Trophoblast cell (in vitro differentiated cells and primary cell): ENCODE results near the gene EXOC4.
A peak's percentile ranks its signal among the peaks of the same experiment; 100 is the strongest.

ENCODE experiments used
- DNase-seq, 2 donors: peaks; one replicate each; pipeline ENCODE4 v3.0.0-alpha.2; 2016
- H2AFZ ChIP-seq: 2 replicates; pipeline ENCODE4 v1.6.1; 2013; ENCODE audit warnings: low read length, moderate library complexity, mild to moderate bottlenecking; ENCODE audit not compliant: insufficient read depth, poor library complexity
- H2AK5ac ChIP-seq: 2 replicates; pipeline ENCODE4 v1.6.1; 2013; ENCODE audit warnings: mild to moderate bottlenecking, low read length
- H2BK120ac ChIP-seq: 2 replicates; pipeline ENCODE4 v1.6.1; 2013; ENCODE audit warnings: low read length, mild to moderate bottlenecking, moderate library complexity; ENCODE audit not compliant: insufficient read depth, poor library complexity
- H2BK12ac ChIP-seq: 2 replicates; pipeline ENCODE4 v1.6.1; 2013; ENCODE audit warnings: mild to moderate bottlenecking, low read length, moderate library complexity
- H2BK5ac ChIP-seq: 2 replicates; pipeline ENCODE4 v1.6.1; 2013; ENCODE audit warnings: low read length, low read depth, moderate library complexity, mild to moderate bottlenecking; ENCODE audit not compliant: poor library complexity
- H3K14ac ChIP-seq: 2 replicates; pipeline ENCODE4 v1.6.1; 2013; ENCODE audit warnings: mild to moderate bottlenecking, low read length
- H3K18ac ChIP-seq: 2 replicates; pipeline ENCODE4 v1.6.1; 2013; ENCODE audit warnings: mild to moderate bottlenecking, low read length
- H3K23ac ChIP-seq: 2 replicates; pipeline ENCODE4 v1.6.1; 2013; ENCODE audit warnings: low read length
- H3K27ac ChIP-seq: 2 replicates; pipeline ENCODE4 v1.5.1; 2013; ENCODE audit warnings: low read depth, mild to moderate bottlenecking, inconsistent platforms, low read length, moderate library complexity
- H3K27me3 ChIP-seq: 2 replicates; pipeline ENCODE4 v1.6.1; 2013; ENCODE audit warnings: inconsistent platforms, mild to moderate bottlenecking, low read length, moderate library complexity; ENCODE audit not compliant: insufficient read depth
- H3K36me3 ChIP-seq, 2 experiments: 1 replicate in 1 of 2; 2 replicates in 1 of 2; pipeline ENCODE4 v1.6.1; 2013; ENCODE audit warnings: low read length in 2 of 2, mild to moderate bottlenecking in 2 of 2, moderate library complexity in 1 of 2; ENCODE audit not compliant: insufficient read depth in 2 of 2, control insufficient read depth in 1 of 2
- H3K4ac ChIP-seq: 2 replicates; pipeline ENCODE4 v1.6.1; 2013; ENCODE audit warnings: low read depth, mild to moderate bottlenecking, low read length, moderate library complexity
- H3K4me1 ChIP-seq, 2 experiments: 1 replicate in 1 of 2; 2 replicates in 1 of 2; pipeline ENCODE4 v1.6.1; 2013; ENCODE audit warnings: low read length in 2 of 2, mild to moderate bottlenecking in 2 of 2, moderate library complexity in 1 of 2; ENCODE audit not compliant: insufficient read depth in 2 of 2, control insufficient read depth in 1 of 2
- H3K4me2 ChIP-seq: 2 replicates; pipeline ENCODE4 v1.6.1; 2013; ENCODE audit warnings: inconsistent platforms, mild to moderate bottlenecking, low read length, moderate library complexity
- H3K4me3 ChIP-seq: 2 replicates; pipeline ENCODE4 v1.5.1; 2013; ENCODE audit warnings: mild to moderate bottlenecking, low read depth, low read length, inconsistent platforms
- H3K79me1 ChIP-seq: one replicate; pipeline ENCODE4 v1.6.1; 2013; ENCODE audit warnings: low read length
- H3K79me2 ChIP-seq: 2 replicates; pipeline ENCODE4 v1.6.1; 2013; ENCODE audit warnings: low read length, mild to moderate bottlenecking; ENCODE audit not compliant: control insufficient read depth, insufficient read depth, poor library complexity
- H3K9ac ChIP-seq: 2 replicates; pipeline ENCODE4 v1.6.1; 2013; ENCODE audit warnings: mild to moderate bottlenecking, low read length
- H3K9me3 ChIP-seq: 2 replicates; pipeline ENCODE4 v1.6.1; 2013; ENCODE audit warnings: low read depth, mild to moderate bottlenecking, control low read depth, inconsistent platforms, low read length; ENCODE audit not compliant: insufficient read depth
- H4K12ac ChIP-seq: 2 replicates; pipeline ENCODE4 v1.6.1; 2013; ENCODE audit warnings: low read depth, mild to moderate bottlenecking, low read length, moderate library complexity
- H4K8ac ChIP-seq: 2 replicates; pipeline ENCODE4 v1.6.1; 2013; ENCODE audit warnings: low read depth, mild to moderate bottlenecking, low read length, moderate library complexity
- H4K91ac ChIP-seq: one replicate; pipeline ENCODE4 v1.6.1; 2013; ENCODE audit warnings: low read depth, mild to moderate bottlenecking, low read length, moderate library complexity
- WGBS: extraction: QIAGEN DNeasy Blood & Tissue Kit; methylation state at CpG from one replicate; pipeline ENCODE4 v1.1.7; 2013; ENCODE audit warnings: missing lambda C conversion rate; ENCODE audit not compliant: insufficient read length, insufficient coverage; ENCODE audit errors: extremely low coverage; 5-methylcytosine and 5-hydroxymethylcytosine counted together

EXOC4 gene

GRCh38 chr7:133963629-133964028 lies 710.8 kb downstream of the EXOC4 start:
- no peak overlapping the region for H4K91ac ChIP-seq
- H3K18ac ChIP-seq, result no peak overlapping the region
- no peaks in the 10 kb centered on the region for H3K79me2 ChIP-seq
- no peak overlapping the region for H2AK5ac ChIP-seq
- no peaks in the 10 kb centered on the region for H3K36me3 ChIP-seq
- H3K4ac ChIP-seq, result no peak overlapping the region
- H4K12ac ChIP-seq, result no peak overlapping the region
- no peak overlapping the region for H3K4me2 ChIP-seq
- DNase-seq, result no peak
- no peaks in the 10 kb centered on the region for H3K9me3 ChIP-seq
- H3K27me3 ChIP-seq, result no peaks in the 10 kb centered on the region
- no peak overlapping the region for H2BK120ac ChIP-seq
- no peak overlapping the region for H3K9ac ChIP-seq
- WGBS, result no CpG with 5 or more reads among the region's 2 CpGs
- no peaks in the 10 kb centered on the region for H3K79me1 ChIP-seq
- no peak overlapping the region for H3K4me3 ChIP-seq
- H3K14ac ChIP-seq, result no peak overlapping the region
- no peak overlapping the region for H2BK12ac ChIP-seq
- no peaks in the 10 kb centered on the region for H3K4me1 ChIP-seq
- H3K23ac ChIP-seq, result no peak overlapping the region
- no peak overlapping the region for H4K8ac ChIP-seq
- H2AFZ ChIP-seq, result no peak overlapping the region
- H3K27ac ChIP-seq, result no peak overlapping the region
- no peak overlapping the region for H2BK5ac ChIP-seq

GRCh38 chr7:133971625-133972024 lies 718.7 kb downstream of the EXOC4 start:
- Histone ChIP-seq H3K79me2 (no peaks in the 10 kb centered on the region), H2AK5ac (no peak overlapping the region)

GRCh38 chr7:133973710-133974109 lies 720.8 kb downstream of the EXOC4 start:
- Histone ChIP-seq H3K79me1 (no peaks in the 10 kb centered on the region), H4K8ac (no peak overlapping the region), H3K9ac (no peak overlapping the region), H3K27me3 (no peaks in the 10 kb centered on the region), H2BK120ac (no peak overlapping the region), H3K79me2 (no peaks in the 10 kb centered on the region), H3K4me2 (no peak overlapping the region), H2AFZ (no peak overlapping the region), H3K4me3 (no peak overlapping the region), H3K9me3 (no peaks in the 10 kb centered on the region), H2BK5ac (no peak overlapping the region), H3K36me3 (no peaks in the 10 kb centered on the region), H3K4me1 (no peaks in the 10 kb centered on the region), H2BK12ac (no peak overlapping the region), H3K18ac (no peak overlapping the region), H3K23ac (no peak overlapping the region), H3K27ac (no peak overlapping the region), H4K91ac (no peak overlapping the region), H3K4ac (no peak overlapping the region), H4K12ac (no peak overlapping the region), H3K14ac (no peak overlapping the region), H2AK5ac (no peak overlapping the region)
- no peak for DNase-seq
- WGBS, result no CpG with 5 or more reads among the region's 2 CpGs

More at GRCh38 chr7:133971625-133972024, 718.7 kb downstream of the EXOC4 start:
- no peak overlapping the region for H3K4ac ChIP-seq
- no peak overlapping the region for H3K4me3 ChIP-seq
- no peak overlapping the region for H3K4me2 ChIP-seq
- H3K14ac ChIP-seq, result no peak overlapping the region
- no peak overlapping the region for H2BK5ac ChIP-seq
- no peaks in the 10 kb centered on the region for H3K4me1 ChIP-seq
- no peak overlapping the region for H3K18ac ChIP-seq
- H2BK120ac ChIP-seq, result no peak overlapping the region
- no peak overlapping the region for H2BK12ac ChIP-seq
- H3K27me3 ChIP-seq, result no peaks in the 10 kb centered on the region
- H3K9me3 ChIP-seq, result no peaks in the 10 kb centered on the region
- H3K27ac ChIP-seq, result no peak overlapping the region
- no peak overlapping the region for H4K12ac ChIP-seq
- H4K8ac ChIP-seq, result no peak overlapping the region
- no peaks in the 10 kb centered on the region for H3K36me3 ChIP-seq
- no peak overlapping the region for H2AFZ ChIP-seq
- H4K91ac ChIP-seq, result no peak overlapping the region
- no peak for DNase-seq
- H3K9ac ChIP-seq, result no peak overlapping the region
- WGBS, result no CpG with 5 or more reads among the region's 2 CpGs
- H3K23ac ChIP-seq, result no peak overlapping the region
- H3K79me1 ChIP-seq, result no peaks in the 10 kb centered on the region

- Histone ChIP-seq H3K27me3 (no peaks in the 10 kb centered on the region), H3K4me3 (no peak overlapping the region), H2BK120ac (no peak overlapping the region), H2BK12ac (no peak overlapping the region), H4K12ac (no peak overlapping the region), H3K18ac (no peak overlapping the region), H3K4me1 (no peaks in the 10 kb centered on the region), H4K8ac (no peak overlapping the region), H2AK5ac (no peak overlapping the region), H2AFZ (no peak overlapping the region), H3K23ac (no peak overlapping the region), H3K9me3 (no peaks in the 10 kb centered on the region), H3K14ac (no peak overlapping the region), H3K79me2 (no peaks in the 10 kb centered on the region), H3K36me3 (no peaks in the 10 kb centered on the region), H3K27ac (no peak overlapping the region), H4K91ac (no peak overlapping the region), H3K79me1 (no peaks in the 10 kb centered on the region), H2BK5ac (no peak overlapping the region), H3K4ac (no peak overlapping the region), H3K9ac (no peak overlapping the region), H3K4me2 (no peak overlapping the region)
- peak in 1 of 2 donors; percentile 66 for DNase-seq
Observed at GRCh38 chr7:133975130-133975529, 722.3 kb downstream of the EXOC4 start.
